GM12892 (cell line): ENCODE data around the gene CELF2.

Experiments used
- POLR2A ChIP-seq: IDR thresholded peaks from 2 replicates; pipeline ENCODE4 v1.6.1; 2011; ENCODE audit warnings: low read depth, low read length, control low read depth
- POLR2AphosphoS5 ChIP-seq: IDR thresholded peaks from 2 replicates; pipeline ENCODE4 v1.6.1; 2011; ENCODE audit warnings: low read depth, low read length, control low read depth
- TAF1 ChIP-seq: IDR thresholded peaks from 2 replicates; pipeline ENCODE4 v1.6.1; 2011; ENCODE audit warnings: low read depth, mild to moderate bottlenecking, control low read depth, low read length, borderline replicate concordance

DNA sequence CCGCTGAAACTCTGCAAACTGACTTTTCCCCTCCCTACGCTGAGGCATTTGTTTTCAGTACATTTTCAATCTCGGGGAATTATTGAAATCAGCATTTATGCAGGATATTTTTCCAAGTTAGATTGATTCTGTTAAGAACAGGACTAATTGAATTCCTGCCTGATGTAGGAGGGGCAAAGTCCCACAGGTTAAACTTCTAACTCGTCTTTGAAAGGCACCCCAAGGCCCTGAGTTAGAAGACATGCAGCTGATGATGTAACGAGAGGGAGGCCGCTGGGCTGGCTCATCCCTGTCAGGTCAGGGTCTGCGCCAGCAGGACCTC is 253.1 kb downstream of the CELF2 start:
- TF ChIP-seq POLR2A (no peak), POLR2AphosphoS5 (no peak), TAF1 (no peak)
